GM18505 (cell line): ENCODE results near the gene SCARB2.

ENCODE experiments used
- ATAC-seq: cut with Tn5 transposase; IDR thresholded peaks from one replicate; pipeline ENCODE4 v1.9.1; 2021; ENCODE audit not compliant: unreplicated experiment
- POLR2A ChIP-seq: IDR thresholded peaks from 4 replicates; pipeline ENCODE4 v1.6.1; 2011; ENCODE audit warnings: borderline replicate concordance; ENCODE audit not compliant: insufficient read depth, insufficient read length; ENCODE audit errors: extremely low read depth

SCARB2 gene

GRCh38 chr4:76238701-76239100 is 25.1 kb upstream of the SCARB2 start:
- no peak for TF ChIP-seq POLR2A
- no peak for ATAC-seq

- no peak for TF ChIP-seq POLR2A
- no peak for ATAC-seq
Measured at GRCh38 chr4:76238236-76238635, 24.6 kb upstream of the SCARB2 start.

GRCh38 chr4:76235915-76236314 is 22.3 kb upstream of the SCARB2 start:
- ATAC-seq: no peak
- TF ChIP-seq POLR2A: no peak

- ATAC-seq: no peak
- TF ChIP-seq POLR2A: no peak
Measured at GRCh38 chr4:76235407-76235806, 21.8 kb upstream of the SCARB2 start.

- TF ChIP-seq POLR2A: no peak
Measured at GRCh38 chr4:76234679-76235044, 21.0 kb upstream of the SCARB2 start.

GRCh38 chr4:76233967-76234678 is 20.5 kb upstream of the SCARB2 start:
- no peak for ATAC-seq
- no peak for TF ChIP-seq POLR2A

More at GRCh38 chr4:76234679-76235044, 21.0 kb upstream of the SCARB2 start:
- no peak for ATAC-seq

- no peak for ATAC-seq
- TF ChIP-seq POLR2A: no peak
Measured at GRCh38 chr4:76233529-76233928, 19.9 kb upstream of the SCARB2 start.

- no peak for ATAC-seq
- TF ChIP-seq POLR2A: no peak
Measured at GRCh38 chr4:76233083-76233482, 19.5 kb upstream of the SCARB2 start.

- ATAC-seq: no peak
- TF ChIP-seq POLR2A: no peak
Measured at GRCh38 chr4:76232681-76233080, 19.1 kb upstream of the SCARB2 start.

- no peak for TF ChIP-seq POLR2A
- no peak for ATAC-seq
Measured at GRCh38 chr4:76226418-76226817, 12.8 kb upstream of the SCARB2 start.

GRCh38 chr4:76224171-76224570 is 10.5 kb upstream of the SCARB2 start:
- no peak for ATAC-seq
- TF ChIP-seq POLR2A: no peak

- TF ChIP-seq POLR2A: no peak
- ATAC-seq: no peak
Measured at GRCh38 chr4:76219299-76220055, 5.9 kb upstream of the SCARB2 start.

GRCh38 chr4:76216975-76217814 is 3.6 kb upstream of the SCARB2 start:
- no peak for TF ChIP-seq POLR2A
- no peak for ATAC-seq

- TF ChIP-seq POLR2A: no peak
- no peak for ATAC-seq
Measured at GRCh38 chr4:76216524-76216923, 2.9 kb upstream of the SCARB2 start.

- ATAC-seq: no peak
- no peak for TF ChIP-seq POLR2A
Measured at GRCh38 chr4:76215077-76215476, 1.5 kb upstream of the SCARB2 start.
